GM10266 (cell line): Measurements from ENCODE around the gene SERTAD3.
"Not testable (repeated sequence)": the region's sequence is repeated elsewhere in the genome, so short reads cannot be mapped to it uniquely, and the experiment has no call there.

ENCODE experiments used
- DNase-seq: peaks from one replicate; pipeline ENCODE4 v3.0.0; 2012; ENCODE audit errors: extremely low spot score
- TF ChIP-seq, protein P1 (sequence below): IDR thresholded peaks from 2 replicates; pipeline ENCODE4 v1.5.1; 2012; ENCODE audit warnings: mild to moderate bottlenecking, low read depth; ENCODE audit not compliant: control insufficient read depth, insufficient read depth; ENCODE audit errors: missing control alignments

The SERTAD3 gene

DNA sequence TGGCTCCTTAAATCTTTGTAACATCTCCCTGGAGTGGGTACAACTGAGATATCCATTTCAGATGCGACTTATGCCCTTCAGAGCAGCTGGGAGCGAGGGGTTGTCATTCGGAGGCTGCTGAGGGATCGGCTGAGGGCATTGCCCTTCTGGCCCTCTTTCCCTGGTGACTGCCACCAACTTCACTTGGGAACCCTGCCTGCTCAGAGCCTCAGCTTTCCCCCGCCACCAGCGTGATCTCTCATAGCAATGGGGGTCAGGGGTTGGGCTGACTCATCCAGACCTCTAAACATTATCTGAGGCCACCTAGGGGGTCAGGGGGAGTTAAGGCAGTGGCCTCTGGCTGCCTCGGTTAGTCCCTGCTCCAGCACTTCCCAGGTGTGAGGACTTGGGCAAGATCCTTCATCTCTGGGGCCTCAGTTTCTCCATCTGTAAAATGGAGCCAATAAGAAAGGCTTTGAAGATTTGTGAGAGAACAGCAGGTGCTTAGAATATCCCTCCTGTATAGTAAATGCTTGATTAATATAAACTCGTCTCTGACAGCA, 32.1 kb downstream of the SERTAD3 start:
- TF ChIP-seq, protein P1, sequence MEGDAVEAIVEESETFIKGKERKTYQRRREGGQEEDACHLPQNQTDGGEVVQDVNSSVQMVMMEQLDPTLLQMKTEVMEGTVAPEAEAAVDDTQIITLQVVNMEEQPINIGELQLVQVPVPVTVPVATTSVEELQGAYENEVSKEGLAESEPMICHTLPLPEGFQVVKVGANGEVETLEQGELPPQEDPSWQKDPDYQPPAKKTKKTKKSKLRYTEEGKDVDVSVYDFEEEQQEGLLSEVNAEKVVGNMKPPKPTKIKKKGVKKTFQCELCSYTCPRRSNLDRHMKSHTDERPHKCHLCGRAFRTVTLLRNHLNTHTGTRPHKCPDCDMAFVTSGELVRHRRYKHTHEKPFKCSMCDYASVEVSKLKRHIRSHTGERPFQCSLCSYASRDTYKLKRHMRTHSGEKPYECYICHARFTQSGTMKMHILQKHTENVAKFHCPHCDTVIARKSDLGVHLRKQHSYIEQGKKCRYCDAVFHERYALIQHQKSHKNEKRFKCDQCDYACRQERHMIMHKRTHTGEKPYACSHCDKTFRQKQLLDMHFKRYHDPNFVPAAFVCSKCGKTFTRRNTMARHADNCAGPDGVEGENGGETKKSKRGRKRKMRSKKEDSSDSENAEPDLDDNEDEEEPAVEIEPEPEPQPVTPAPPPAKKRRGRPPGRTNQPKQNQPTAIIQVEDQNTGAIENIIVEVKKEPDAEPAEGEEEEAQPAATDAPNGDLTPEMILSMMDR, result no peak
- no peak for DNase-seq

GRCh38 chr19:40411125-40411842, 32.9 kb downstream of the SERTAD3 start:
- TF ChIP-seq, protein P1, result no peak
- no peak for DNase-seq

DNA sequence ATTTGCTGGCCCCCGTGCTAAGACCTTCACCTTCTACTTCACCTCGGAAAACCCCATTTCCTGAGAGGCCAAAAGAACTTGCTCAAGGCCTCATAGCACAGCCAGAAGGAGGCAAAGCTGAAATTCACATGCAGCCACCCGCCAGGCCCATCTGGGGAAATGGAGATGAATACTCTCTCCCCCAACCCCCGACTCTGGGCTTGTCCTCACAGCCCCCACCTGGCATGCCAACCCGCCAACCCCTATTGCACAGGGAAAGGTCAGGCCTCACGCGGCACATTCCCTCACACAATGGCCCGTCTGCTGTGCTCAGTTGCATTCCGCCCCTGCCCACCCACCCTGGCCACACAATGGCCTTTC, 34.1 kb downstream of the SERTAD3 start:
- TF ChIP-seq, protein P1, result no peak
- DNase-seq, result peak; percentile 37

GRCh38 chr19:40408598-40408925, 35.6 kb downstream of the SERTAD3 start:
- not testable (repeated sequence) for DNase-seq

GRCh38 chr19:40407714-40408597, 36.2 kb downstream of the SERTAD3 start:
- TF ChIP-seq, protein P1, result no peak
- DNase-seq, result no peak

DNA sequence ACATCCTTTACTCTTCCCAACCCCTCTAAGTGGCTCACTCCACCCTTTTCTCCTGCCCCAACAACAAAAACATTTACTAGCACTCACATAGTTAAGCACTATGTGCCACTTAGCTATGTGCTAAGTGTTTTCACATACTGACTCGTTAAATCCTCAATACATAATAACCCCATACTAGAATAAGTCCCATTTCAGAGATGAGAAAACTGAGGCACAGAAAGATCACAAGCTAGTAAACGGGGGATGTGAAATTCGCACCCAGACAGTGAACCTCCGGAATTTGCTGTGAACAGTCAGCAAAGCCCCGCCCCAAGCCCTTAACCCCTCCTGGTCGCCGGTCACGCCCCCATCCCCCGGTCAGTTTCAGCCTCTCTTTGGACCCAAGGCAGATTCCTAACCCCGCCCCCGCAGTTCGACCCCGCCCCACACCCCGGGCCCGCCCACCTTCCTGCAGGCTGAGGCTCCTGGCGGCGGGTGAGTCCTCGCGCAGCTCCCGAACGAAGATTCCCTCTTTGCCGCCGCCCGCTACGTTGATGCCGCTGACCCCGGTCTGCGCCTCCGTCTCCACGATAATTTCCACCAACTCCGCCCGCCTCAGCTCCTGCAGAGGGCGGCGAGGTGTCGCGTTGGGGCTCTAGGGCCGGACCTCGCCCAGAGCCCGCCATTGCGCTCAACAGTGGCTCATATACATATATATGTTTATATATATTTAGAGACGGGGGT, 40.7 kb downstream of the SERTAD3 start:
- DNase-seq, result peak; percentile 97
- TF ChIP-seq, protein P1, result no peak

- no peak for DNase-seq
- TF ChIP-seq, protein P1, result no peak
Measured at GRCh38 chr19:40400559-40400958, 43.6 kb downstream of the SERTAD3 start.
